ENCODE results near the gene EDC4. TPM values are rescaled to one million over a fixed set of nuclear protein-coding genes. Genes with fewer than 3 reads are reported as not detected.

The EDC4 gene
- total and polyA plus RNA-seq, 9 of the 15 experiments (the other 6 are each of a cell fraction or from before 2014, with no cell fraction given): 1.1 to 131 (median 74.0) TPM

DNA sequence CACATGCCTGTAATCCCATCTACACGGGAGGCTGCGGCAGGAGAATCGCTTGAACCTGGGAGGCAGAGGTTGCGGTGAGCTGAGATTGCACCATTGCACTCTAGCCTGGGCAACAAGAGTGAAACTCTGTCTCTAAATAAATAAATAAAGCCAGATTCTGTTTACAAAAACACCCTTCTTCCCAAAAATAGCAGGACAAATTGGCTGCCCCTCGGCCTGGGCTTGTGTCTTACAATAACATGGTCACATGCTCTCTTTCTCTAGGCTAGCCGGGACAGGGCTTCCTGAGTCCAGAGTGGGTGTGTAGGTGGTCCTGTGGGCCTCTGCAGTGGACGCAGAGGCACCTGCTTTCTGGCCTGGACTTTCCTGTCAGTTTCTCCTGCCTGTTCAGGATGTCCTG is 3.2 kb upstream of the EDC4 start:
- no peak for DNase-seq (ENCODE audit: extremely low read depth in 1 of 4, low spot score in 3 of 4)
- H3K27me3 ChIP-seq (ENCODE audit: control insufficient read depth in 2 of 2, insufficient read depth in 2 of 2, low read length in 2 of 2): no peaks in the 10 kb centered on the region
- ChIA-PET CTCF (ENCODE audit: low intra/inter-chr PET ratio) (interaction anchor here (0.7 kb wide), 1 partner anchor 13 kb away, joined by 3 read pairs; no protein-coding TSS in a partner anchor), POLR2A (interaction anchor here (0.6 to 1.0 kb wide), 2 partner anchors 17 to 1336 kb away, joined by 3 read pairs; no protein-coding TSS in a partner anchor)
- intact Hi-C loops (cut with micrococcal nuclease) (no loop called here), in situ Hi-C loops (cut with MboI) (no loop called here)
- no TSS peak for BruUV-seq (replicated peaks)
- ATAC-seq: no peak
- FAIRE-seq: no peak
- peaks cover 7% of the 10 kb centered on the region; the same call in 1 of the 2 replicates for H4K20me1 ChIP-seq (replicated peaks; ENCODE audit: control insufficient read depth, insufficient read depth, low read length)
- H3K9me3 ChIP-seq (replicated peaks; ENCODE audit: control insufficient read depth, insufficient read depth, low read depth, low read length): no peaks in the 10 kb centered on the region
- no peak overlapping the region for H3K9ac ChIP-seq (ENCODE audit: insufficient read depth in 1 of 2, low read depth in 2 of 2, low read length in 2 of 2)
- H2AFZ ChIP-seq (ENCODE audit: low read depth, low read length): no peak overlapping the region
- WGBS (ENCODE audit: insufficient coverage, low coverage, missing lambda C conversion rate): 89% methylated on average over 7 of the region's 7 CpGs
- H3K4me2 ChIP-seq (ENCODE audit: insufficient read depth, low read length): no peak overlapping the region
- H3K27ac ChIP-seq (ENCODE audit: extremely low read depth, low read depth, low read length): no peak overlapping the region
- peaks cover 78% of the 10 kb centered on the region; the same call in 2 of the 3 replicates for H3K36me3 ChIP-seq (ENCODE audit: control insufficient read depth, insufficient read depth, low read length)
- peaks cover 15 to 20% of the 10 kb centered on the region in 2 experiments; a peak in 4 of 5 replicates for H3K4me1 ChIP-seq (replicated peaks in 1 of 2; ENCODE audit: control insufficient read depth in 2 of 2, insufficient read depth in 2 of 2, low read length in 2 of 2)
- peaks cover 26% of the 10 kb centered on the region for H3K79me2 ChIP-seq (ENCODE audit: control insufficient read depth, insufficient read depth, low read length)
- H3K4me3 ChIP-seq: no peak overlapping the region
- TF ChIP-seq, protein P1, sequence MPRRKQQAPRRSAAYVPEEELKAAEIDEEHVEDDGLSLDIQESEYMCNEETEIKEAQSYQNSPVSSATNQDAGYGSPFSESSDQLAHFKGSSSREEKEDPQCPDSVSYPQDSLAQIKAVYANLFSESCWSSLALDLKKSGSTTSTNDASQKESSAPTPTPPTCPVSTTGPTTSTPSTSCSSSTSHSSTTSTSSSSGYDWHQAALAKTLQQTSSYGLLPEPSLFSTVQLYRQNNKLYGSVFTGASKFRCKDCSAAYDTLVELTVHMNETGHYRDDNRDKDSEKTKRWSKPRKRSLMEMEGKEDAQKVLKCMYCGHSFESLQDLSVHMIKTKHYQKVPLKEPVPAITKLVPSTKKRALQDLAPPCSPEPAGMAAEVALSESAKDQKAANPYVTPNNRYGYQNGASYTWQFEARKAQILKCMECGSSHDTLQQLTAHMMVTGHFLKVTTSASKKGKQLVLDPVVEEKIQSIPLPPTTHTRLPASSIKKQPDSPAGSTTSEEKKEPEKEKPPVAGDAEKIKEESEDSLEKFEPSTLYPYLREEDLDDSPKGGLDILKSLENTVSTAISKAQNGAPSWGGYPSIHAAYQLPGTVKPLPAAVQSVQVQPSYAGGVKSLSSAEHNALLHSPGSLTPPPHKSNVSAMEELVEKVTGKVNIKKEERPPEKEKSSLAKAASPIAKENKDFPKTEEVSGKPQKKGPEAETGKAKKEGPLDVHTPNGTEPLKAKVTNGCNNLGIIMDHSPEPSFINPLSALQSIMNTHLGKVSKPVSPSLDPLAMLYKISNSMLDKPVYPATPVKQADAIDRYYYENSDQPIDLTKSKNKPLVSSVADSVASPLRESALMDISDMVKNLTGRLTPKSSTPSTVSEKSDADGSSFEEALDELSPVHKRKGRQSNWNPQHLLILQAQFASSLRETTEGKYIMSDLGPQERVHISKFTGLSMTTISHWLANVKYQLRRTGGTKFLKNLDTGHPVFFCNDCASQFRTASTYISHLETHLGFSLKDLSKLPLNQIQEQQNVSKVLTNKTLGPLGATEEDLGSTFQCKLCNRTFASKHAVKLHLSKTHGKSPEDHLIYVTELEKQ (CRISPR knock-in tag; IDR thresholded peaks at IDR 0.05): no peak
- no peak for TF ChIP-seq CC2D1A (IDR thresholded peaks at IDR 0.05)
- no peak for TF ChIP-seq CSDE1 (IDR thresholded peaks at IDR 0.05)
- no peak for TF ChIP-seq ZNF695 (CRISPR knock-in tag; IDR thresholded peaks at IDR 0.05)
- TF ChIP-seq GATA2 (CRISPR knock-in tag; IDR thresholded peaks at IDR 0.05): no peak
- TF ChIP-seq ZC3H8 (IDR thresholded peaks at IDR 0.05): no peak
- no peak for TF ChIP-seq NFE2 (IDR thresholded peaks at IDR 0.05; ENCODE audit: low read depth)
- TF ChIP-seq CBFB (CRISPR knock-in tag; IDR thresholded peaks at IDR 0.05): no peak
- TF ChIP-seq SP1 (CRISPR knock-in tag; IDR thresholded peaks at IDR 0.05): no peak
- H3K9me1 ChIP-seq (ENCODE audit: control insufficient read depth, insufficient read depth, low read length): no peaks in the 10 kb centered on the region
